Stimulated activated CD8-positive, alpha-beta memory T cell treated with anti-CD3 and anti-CD28 coated beads, Interleukin-7, amount 100 ng/mL, for 48 hours (primary cell): ENCODE measurements around the gene XKR8.

Experiments
- DNase-seq, 2 donors: peaks; one replicate each; pipeline ENCODE4 v3.0.0-alpha.2; 2020; ENCODE audit warnings: low read depth in 1 of 2; ENCODE audit errors: extremely low read depth in 1 of 2

The XKR8 gene

DNA sequence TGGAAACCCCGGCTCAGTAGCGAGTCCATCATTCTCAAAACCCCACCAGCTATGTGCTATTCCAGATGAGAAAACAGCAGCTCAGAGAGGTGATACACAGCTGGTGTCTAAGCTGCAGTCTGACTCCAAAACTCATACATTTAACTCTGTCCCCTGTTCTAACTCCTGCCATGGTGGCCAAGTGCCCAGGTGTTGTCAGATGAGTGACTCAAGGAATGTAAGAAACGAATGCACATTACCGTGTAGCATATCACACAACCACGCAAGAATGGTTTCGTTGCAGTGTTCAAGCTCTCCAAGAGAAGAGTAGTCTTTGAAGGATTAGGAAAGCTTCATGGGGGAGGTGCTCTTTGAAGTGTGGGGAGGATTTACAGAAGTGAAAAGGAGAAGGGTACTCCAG is 4.7 kb upstream of the XKR8 start:
- DNase-seq: no peak

DNA sequence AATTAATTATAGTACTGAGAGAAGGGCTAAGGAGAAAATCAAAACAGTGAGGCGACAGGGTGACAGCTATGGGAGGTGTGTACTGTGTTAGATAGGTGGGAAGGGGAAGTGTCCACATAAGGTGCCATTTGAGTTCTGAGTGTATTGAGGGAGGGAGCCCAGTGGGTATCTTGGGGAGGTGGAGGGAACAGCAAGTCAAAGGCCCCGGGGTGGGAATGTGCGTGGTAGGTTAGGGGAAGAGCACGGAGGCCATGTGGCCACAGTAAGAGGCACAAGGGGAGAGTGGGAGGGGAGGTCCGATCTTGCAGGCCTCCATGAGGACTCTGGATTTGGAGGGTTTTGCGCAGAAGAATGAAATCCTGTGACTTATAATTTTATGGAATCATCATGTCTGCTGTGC is 3.0 kb upstream of the XKR8 start:
- no peak for DNase-seq

DNA sequence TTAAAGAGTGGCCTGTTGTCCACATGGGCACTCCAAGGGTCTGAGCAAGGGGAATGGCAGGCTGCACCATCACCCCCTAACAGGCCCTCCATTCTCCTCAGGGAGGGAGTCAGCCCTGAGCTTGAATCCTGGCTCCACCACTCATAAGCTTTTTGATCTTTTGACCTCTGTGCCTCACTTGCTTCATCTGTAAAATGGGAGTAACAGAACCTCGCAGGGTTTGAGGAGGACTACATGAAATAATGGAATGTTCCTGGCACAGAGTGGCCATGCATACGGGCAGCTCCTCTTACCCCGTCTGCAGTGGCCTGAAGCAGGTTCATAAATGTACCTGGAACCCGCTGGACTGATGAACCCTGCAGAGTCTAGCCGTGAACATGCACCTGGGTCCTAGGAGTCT is 2.1 kb upstream of the XKR8 start:
- DNase-seq: no peak

DNA sequence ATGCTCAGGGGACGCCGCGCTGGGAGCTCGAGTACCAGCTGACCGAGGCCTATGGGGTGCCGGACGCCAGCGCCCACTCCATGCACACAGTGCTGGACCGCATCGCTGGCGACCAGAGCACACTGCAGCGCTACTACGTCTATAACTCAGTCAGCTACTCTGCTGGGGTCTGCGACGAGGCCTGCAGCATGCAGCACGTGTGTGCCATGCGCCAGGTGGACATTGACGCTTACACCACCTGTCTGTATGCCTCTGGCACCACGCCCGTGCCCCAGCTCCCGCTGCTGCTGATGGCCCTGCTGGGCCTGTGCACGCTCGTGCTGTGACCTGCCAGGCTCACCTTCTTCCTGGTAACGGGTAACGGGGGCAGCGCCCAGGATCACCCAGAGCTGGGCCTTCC is 1.3 kb upstream of the XKR8 start:
- no peak for DNase-seq

DNA sequence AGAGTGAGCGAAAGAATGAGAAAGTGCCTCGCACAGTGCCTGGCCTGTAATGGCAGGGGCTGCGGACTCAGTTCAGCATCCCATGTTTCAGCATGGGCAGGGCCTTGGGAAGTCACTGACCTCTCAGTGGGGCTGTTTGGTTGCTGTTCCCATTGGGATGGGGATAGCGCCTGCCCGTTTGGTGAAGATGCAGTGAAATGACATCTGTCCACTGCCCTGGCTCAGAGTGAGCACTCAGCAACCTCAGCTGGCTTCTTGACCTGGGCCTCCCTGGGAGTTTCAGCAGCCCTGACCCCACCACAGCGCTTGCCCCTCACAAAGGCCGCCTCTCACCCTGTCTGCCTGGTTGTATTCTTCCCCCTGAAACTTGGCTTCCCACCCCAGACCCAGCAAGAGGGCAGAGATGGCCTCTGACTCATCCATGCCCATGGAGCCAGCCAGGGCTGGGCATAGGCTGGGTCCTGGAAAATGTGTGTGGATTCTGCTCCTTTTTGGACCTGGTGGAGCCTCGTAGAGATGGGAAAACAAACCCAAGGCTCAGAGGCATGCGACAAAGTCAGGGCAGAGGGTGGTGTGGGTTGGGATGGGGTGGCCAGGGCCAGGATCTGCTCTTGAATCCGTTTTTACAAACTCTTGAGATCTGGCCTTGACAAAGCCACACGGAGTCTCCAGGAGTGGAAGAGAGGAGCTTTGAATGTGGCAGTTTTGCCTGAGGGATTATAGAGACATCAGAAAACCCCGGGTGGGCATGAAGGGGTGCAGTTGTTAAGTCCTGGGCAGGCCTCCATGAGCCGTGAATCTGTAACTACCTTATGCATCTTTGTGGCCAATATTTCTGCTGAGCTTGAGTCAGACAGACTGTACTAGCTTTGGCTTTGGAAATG is 1.2 kb downstream of the XKR8 start:
- DNase-seq: no peak

GRCh38 chr1:27961646-27962221 is 2.0 kb downstream of the XKR8 start:
- no peak for DNase-seq

GRCh38 chr1:27963393-27963792 is 3.6 kb downstream of the XKR8 start:
- DNase-seq: no peak

GRCh38 chr1:27966402-27967105 is 6.8 kb downstream of the XKR8 start:
- no peak for DNase-seq

- DNase-seq: no peak
Observed at GRCh38 chr1:27967106-27967883, 7.5 kb downstream of the XKR8 start.

DNA sequence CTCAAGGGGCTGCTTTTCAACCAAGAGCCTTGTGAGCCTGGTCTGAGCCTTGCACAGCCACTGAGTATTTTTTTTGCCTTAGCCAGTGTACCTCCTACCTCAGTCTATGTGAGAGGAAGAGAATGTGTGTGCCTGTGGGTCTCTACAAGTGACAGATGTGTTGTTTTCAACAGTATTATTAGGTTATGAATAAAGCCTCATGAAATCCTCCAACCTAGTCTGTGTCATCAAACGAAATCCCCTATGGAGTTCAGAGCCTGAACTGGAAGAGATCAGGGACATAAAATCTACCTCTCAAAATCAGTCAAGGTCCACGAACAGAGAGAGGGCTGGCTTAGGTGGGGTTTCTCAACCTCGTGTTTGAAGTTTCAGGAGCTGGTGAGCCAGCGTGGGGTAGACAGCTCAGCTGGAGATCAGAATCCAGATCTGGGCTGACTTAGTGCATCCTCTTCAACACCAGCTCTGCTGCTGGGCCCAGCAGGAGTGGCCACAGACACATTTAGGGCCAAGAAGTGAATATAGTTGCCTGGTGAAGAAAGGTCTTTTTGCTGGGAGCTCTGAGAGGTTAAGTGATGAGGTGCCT is 8.2 kb downstream of the XKR8 start:
- peak in 1 of 2 donors; percentile 25 for DNase-seq

DNA sequence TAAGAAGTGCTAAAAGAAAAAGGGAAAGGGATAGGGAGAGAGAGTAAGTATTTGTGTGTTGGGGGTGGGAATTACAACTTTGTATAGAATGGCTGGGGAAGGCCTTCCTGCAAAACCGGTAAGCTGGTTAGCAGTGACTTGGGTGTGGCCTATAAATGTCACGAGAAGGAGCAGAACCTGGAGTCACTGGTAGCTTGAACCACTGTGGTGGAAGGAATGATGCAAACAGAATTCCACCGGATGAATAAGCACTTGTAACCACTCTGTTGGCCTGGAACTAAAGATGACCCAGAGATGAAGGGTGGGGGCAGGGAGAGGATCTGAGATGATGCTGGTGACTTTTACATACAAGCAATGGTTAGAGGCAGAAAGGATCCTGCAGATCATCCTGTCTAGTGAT is 8.9 kb downstream of the XKR8 start:
- peak in 1 of 2 donors; percentile 17 for DNase-seq

DNA sequence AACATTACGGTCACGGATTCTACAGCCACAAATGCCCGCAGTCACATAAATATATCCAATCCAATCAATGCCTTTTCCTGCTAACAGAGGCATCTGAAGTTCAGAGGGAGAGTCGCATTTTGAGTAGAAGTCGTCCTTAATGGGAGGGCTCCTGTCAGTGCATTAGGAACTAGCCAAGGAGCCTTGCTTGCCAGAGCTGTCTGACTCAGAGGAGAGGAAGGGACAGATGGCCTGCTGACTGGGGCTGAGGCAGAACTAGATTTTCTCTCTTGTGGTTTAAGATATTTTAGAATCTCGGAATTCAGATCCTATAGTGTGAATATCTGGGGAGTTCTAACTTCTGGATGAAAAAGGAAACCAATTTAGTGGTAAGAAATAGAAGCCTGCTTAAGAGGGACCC is 10.6 kb downstream of the XKR8 start:
- no peak for DNase-seq

DNA sequence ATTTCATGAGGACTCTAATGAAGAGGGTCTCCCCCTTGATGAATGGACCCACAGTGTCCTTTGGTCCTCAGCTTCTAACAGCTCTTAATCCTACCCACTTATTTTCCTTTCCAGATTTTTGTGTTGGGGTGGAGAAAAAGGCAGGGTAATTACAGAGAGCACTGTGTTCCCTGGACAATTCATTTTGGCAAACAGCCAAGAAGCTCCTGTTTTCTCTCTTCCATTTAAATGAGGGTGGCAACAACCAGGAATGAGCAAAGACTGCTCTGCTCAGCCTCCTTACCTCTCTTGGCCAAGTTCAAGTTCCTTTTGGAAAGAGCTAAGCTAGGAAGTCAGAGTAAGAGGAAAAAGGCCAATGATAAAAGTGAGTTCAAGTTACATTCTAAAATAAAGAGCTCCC is 11.9 kb downstream of the XKR8 start:
- DNase-seq: no peak

GRCh38 chr1:27972141-27972540 is 12.4 kb downstream of the XKR8 start:
- no peak for DNase-seq

DNA sequence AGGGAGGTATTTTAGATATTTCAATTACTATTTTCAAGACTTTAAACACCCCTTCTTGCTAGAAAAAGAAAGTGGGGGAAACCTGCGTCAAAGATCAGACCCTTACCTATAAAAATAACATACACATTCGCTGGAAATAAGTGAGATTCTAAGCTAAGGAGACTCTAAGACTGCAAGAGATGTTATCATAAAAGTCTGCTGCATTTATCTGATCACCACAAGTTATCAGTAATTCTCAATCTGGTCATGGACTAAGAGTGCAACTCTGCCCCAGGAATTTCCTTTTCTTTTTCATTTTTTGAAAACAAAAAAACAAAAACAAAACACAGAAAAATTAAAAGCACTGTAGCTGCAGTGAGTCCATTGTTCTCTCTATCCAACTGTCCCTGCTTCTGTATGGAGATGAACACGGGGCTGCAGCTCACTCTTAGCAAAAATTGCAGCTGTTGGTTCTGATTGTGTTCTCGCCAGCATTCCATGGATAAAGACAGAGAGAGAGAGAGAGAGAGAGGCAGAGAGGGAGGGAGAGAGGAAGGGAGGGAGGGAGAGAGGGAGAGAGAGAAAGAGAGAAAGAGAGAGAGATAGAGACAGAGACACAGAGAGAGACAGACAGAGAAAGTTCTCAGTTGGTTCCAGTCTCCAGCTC is 14.1 kb downstream of the XKR8 start:
- DNase-seq: no peak

DNA sequence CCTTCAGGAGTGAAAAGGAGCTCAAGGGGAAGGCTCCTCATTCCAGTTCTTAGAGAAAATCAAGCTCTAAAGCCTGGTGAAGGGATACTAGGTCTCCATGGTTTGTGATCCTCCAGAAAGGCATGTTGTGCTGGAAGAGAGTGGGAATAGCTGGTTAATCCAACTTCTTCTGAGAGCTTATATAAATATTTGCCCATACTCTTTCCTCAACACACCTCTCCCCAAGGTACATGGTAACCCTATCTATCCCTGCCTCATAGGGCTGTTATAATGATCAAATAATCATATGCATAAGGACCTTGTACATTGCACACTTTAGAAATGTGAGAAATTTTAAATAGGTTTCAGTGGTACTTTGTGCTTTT is 14.6 kb downstream of the XKR8 start:
- DNase-seq: no peak

GRCh38 chr1:27979151-27979858 is 19.5 kb downstream of the XKR8 start:
- no peak for DNase-seq

- DNase-seq: no peak
Observed at GRCh38 chr1:27979859-27980201, 20.1 kb downstream of the XKR8 start.

- no peak for DNase-seq
Observed at GRCh38 chr1:27980216-27980845, 20.6 kb downstream of the XKR8 start.
